ENCODE data around the gene WFDC10A.

GRCh38 chr20:45626540-45626939, 3.0 kb upstream of the WFDC10A start:
- TF ChIP-seq CTCF (IDR thresholded peaks at IDR 0.05), result no peak
- no peak for TF ChIP-seq POLR2AphosphoS5 (IDR thresholded peaks at IDR 0.05)
